ENCODE results near the gene MISP3. TPM values are rescaled to one million over a fixed set of nuclear protein-coding genes. Genes with fewer than 3 reads are reported as not detected.
"Not testable (repeated sequence)": the region's sequence is repeated elsewhere in the genome, so short reads cannot be mapped to it uniquely, and the experiment has no call there.

The MISP3 gene
- total RNA-seq, 2 donors from 2014 or later: 21.1 to 25.7 TPM

- no peak for DNase-seq
- Histone ChIP-seq H3K36me3 (replicated peaks in 1 of 2; ENCODE audit: insufficient read depth in 1 of 2, low read depth in 2 of 2) (no peaks in the 10 kb centered on the region), H3K27ac (no peak overlapping the region), H3K27me3 (no peaks in the 10 kb centered on the region), H3K4me1 (peaks cover 15% of the 10 kb centered on the region), H3K9me3 (no peaks in the 10 kb centered on the region), H3K4me3 (no peak overlapping the region)
- intact Hi-C loops (cut with DNase I): no loop called here
- TF ChIP-seq POLR2A (IDR thresholded peaks at IDR 0.05) (no peak), CTCF (IDR thresholded peaks at IDR 0.05) (no peak)
- 65 to 73% methylated on average over 4 of the region's 4 CpGs for WGBS, 2 donors
- ATAC-seq: no peak
These were observed 43.7 kb upstream of the MISP3 start for GRCh38 chr19:14028901-14029300.

- intact Hi-C loops (cut with DNase I): no loop called here
- H3K27ac ChIP-seq: peak overlapping the region in 3 of 4 donors; percentile 49 to 76 (median 64)
- 50 to 66% methylated on average over 7 to 9 of the region's 20 CpGs for WGBS, 2 donors
- H3K4me1 ChIP-seq: peaks cover 14% of the 10 kb centered on the region
- H3K4me3 ChIP-seq: peak overlapping the region; percentile 50
- no peaks in the 10 kb centered on the region for H3K9me3 ChIP-seq
- no peak for DNase-seq
- H3K27me3 ChIP-seq: no peaks in the 10 kb centered on the region
- no peak for ATAC-seq
- no peaks in the 10 kb centered on the region for H3K36me3 ChIP-seq (replicated peaks in 1 of 2; ENCODE audit: insufficient read depth in 1 of 2, low read depth in 2 of 2)
- TF ChIP-seq POLR2A (IDR thresholded peaks at IDR 0.05) (no peak), CTCF (IDR thresholded peaks at IDR 0.05) (no peak)
These were observed 41.4 kb upstream of the MISP3 start for GRCh38 chr19:14030997-14031718.

- Histone ChIP-seq H3K4me3 (peak within 1 kb of the TSS; percentile 50), H3K9me3 (no peaks in the 10 kb centered on the region), H3K27ac (peak within 1 kb of the TSS in 3 of 4 donors; percentile 49 to 76 (median 64)), H3K27me3 (no peaks in the 10 kb centered on the region), H3K4me1 (peaks cover 14% of the 10 kb centered on the region), H3K36me3 (replicated peaks in 1 of 2; ENCODE audit: insufficient read depth in 1 of 2, low read depth in 2 of 2) (no peaks in the 10 kb centered on the region)
- intact Hi-C loops (cut with DNase I): no loop called here
- DNase-seq: peak; percentile 60 to 68 (median 66)
- WGBS, 2 donors: 0% methylated on average over 4 to 31 of the region's 63 CpGs
- peak; percentile 85 for ATAC-seq
- TF ChIP-seq POLR2A (IDR thresholded peaks at IDR 0.05) (peak in 2 of 3 donors; percentile 47 to 52), CTCF (IDR thresholded peaks at IDR 0.05) (peak in 6 of 7 experiments; percentile 38 to 74 (median 57))
These were observed 40.7 kb upstream of the MISP3 start, which contains the start of gene IL27RA for GRCh38 chr19:14031719-14032480. Gene IL27RA (plus strand): TSS chr19:14031762. CDS start chr19:14031873, 111 bp downstream.

- intact Hi-C loops (cut with DNase I): no loop called here
- WGBS, 2 donors: 84 to 93% methylated on average over 2 of the region's 2 CpGs
- no peaks in the 10 kb centered on the region for H3K36me3 ChIP-seq (replicated peaks in 1 of 2; ENCODE audit: insufficient read depth in 1 of 2, low read depth in 2 of 2)
These were observed 38.6 kb upstream of the MISP3 start for GRCh38 chr19:14033946-14034345.

GRCh38 chr19:14035159-14035558, 37.4 kb upstream of the MISP3 start:
- intact Hi-C loops (cut with DNase I); H3K27ac ChIP-seq; H3K9me3 ChIP-seq; H3K36me3 ChIP-seq (replicated peaks in 1 of 2; ENCODE audit: insufficient read depth in 1 of 2, low read depth in 2 of 2); H3K27me3 ChIP-seq; DNase-seq; ATAC-seq; H3K4me3 ChIP-seq: not testable (repeated sequence)
- 86 to 88% methylated on average over 12 of the region's 12 CpGs for WGBS, 2 donors
- H3K4me1 ChIP-seq: peaks cover 14% of the 10 kb centered on the region

More at GRCh38 chr19:14033946-14034345, 38.6 kb upstream of the MISP3 start:
- H3K27ac ChIP-seq: no peak overlapping the region
- H3K9me3 ChIP-seq: no peaks in the 10 kb centered on the region
- DNase-seq: no peak
- no peak overlapping the region for H3K4me3 ChIP-seq
- peaks cover 14% of the 10 kb centered on the region for H3K4me1 ChIP-seq
- no peaks in the 10 kb centered on the region for H3K27me3 ChIP-seq
- TF ChIP-seq CTCF (IDR thresholded peaks at IDR 0.05): no peak
- TF ChIP-seq POLR2A (IDR thresholded peaks at IDR 0.05): no peak
- ATAC-seq: no peak

All from body of pancreas (tissue), 4 donors.